ENCODE results near the gene MAFF.
"Not testable (repeated sequence)": the region's sequence is repeated elsewhere in the genome, so short reads cannot be mapped to it uniquely, and the experiment has no call there.

Gene MAFF

GRCh38 chr22:38228326-38228872 is 26.6 kb downstream of the MAFF start:
- DNase-seq, result no peak

- DNase-seq, result no peak
Observed at GRCh38 chr22:38228873-38229740, 27.3 kb downstream of the MAFF start.

- no peak for DNase-seq
Observed at GRCh38 chr22:38230108-38230825, 28.5 kb downstream of the MAFF start.

GRCh38 chr22:38230916-38231315 is 29.1 kb downstream of the MAFF start:
- no peak for DNase-seq

- DNase-seq, result no peak
Observed at GRCh38 chr22:38232196-38232595, 30.4 kb downstream of the MAFF start.

- no peak for DNase-seq
Observed at GRCh38 chr22:38233427-38233826, 31.6 kb downstream of the MAFF start.

- not testable (repeated sequence) for DNase-seq
Observed at GRCh38 chr22:38233856-38234255, 32.1 kb downstream of the MAFF start.

- DNase-seq, result no peak
Observed at GRCh38 chr22:38235240-38235850, 33.6 kb downstream of the MAFF start.

- DNase-seq, result no peak
Observed at GRCh38 chr22:38236786-38237185, 35.0 kb downstream of the MAFF start.

- no peak for DNase-seq
Observed at GRCh38 chr22:38238519-38239071, 36.8 kb downstream of the MAFF start.

- peak; percentile 23 for DNase-seq
Observed at GRCh38 chr22:38239101-38239761, 37.4 kb downstream of the MAFF start.

GRCh38 chr22:38240734-38241252 is 39.0 kb downstream of the MAFF start:
- DNase-seq, result no peak

GRCh38 chr22:38243007-38243765 is 41.4 kb downstream of the MAFF start:
- DNase-seq, result peak; percentile 97

GRCh38 chr22:38244106-38244505 is 42.3 kb downstream of the MAFF start:
- no peak for DNase-seq

GRCh38 chr22:38246046-38246658 is 44.4 kb downstream of the MAFF start:
- no peak for DNase-seq

- no peak for DNase-seq
Observed at GRCh38 chr22:38246692-38247091, 44.9 kb downstream of the MAFF start.

GRCh38 chr22:38247713-38248112 is 45.9 kb downstream of the MAFF start:
- DNase-seq, result no peak

- no peak for DNase-seq
Observed at GRCh38 chr22:38248280-38248679, 46.5 kb downstream of the MAFF start.

- DNase-seq, result no peak
Observed at GRCh38 chr22:38249301-38249700, 47.5 kb downstream of the MAFF start.

GRCh38 chr22:38249803-38250642 is 48.2 kb downstream of the MAFF start:
- DNase-seq, result no peak

Data from NCI-H1092 (cell line).